K562 (cell line): ENCODE results near the gene GAPDH. TPM values are rescaled to one million over a fixed set of nuclear protein-coding genes. Genes with fewer than 3 reads are reported as not detected.

ENCODE experiments used
- ATAC-seq: fragments of 200-7000 bp; cut with Tn5 transposase; 3 replicates; pipeline ENCODE4 v1.9.1; 2020; ENCODE audit warnings: moderate library complexity
- BruUV-seq: library from RNA; stranded (reverse); fragments of 400-500 nt; replicated peaks from 2 replicates; lab custom pipeline; 2021; lab: Mats Ljungman, UMichigan
- CTCF ChIA-PET: fragments of 300-600 bp; formaldehyde crosslinking; extraction: SDS; loops from one replicate; lab custom pipeline; 2021; ENCODE audit warnings: low intra/inter-chr PET ratio; lab: Yijun Ruan, JAX
- POLR2A ChIA-PET: fragments of 300-600, 350-650 bp; sonication (Branson Sonifier 250); formaldehyde crosslinking; extraction: SDS; loops from one replicate; lab custom pipeline; 2021; ENCODE audit warnings: antibody characterized with exemption, inconsistent platforms; lab: Yijun Ruan, JAX
- DNase-seq, 4 experiments: peaks; one replicate each; pipeline versions ENCODE4 v3.0.0 to v3.0.0-alpha.2; 2011 to 2018; ENCODE audit warnings: low spot score in 3 of 4, mixed read lengths in 3 of 4; ENCODE audit errors: extremely low read depth in 1 of 4
- FAIRE-seq: peaks from 2 replicates; lab custom pipeline; 2011; peaks lifted over from hg19 to GRCh38; lab: Jason Lieb, UNC
- H2AFZ ChIP-seq: 2 replicates; pipeline ENCODE4 v1.6.0; 2011; ENCODE audit warnings: low read depth, low read length, control low read depth, inconsistent platforms
- H3K27ac ChIP-seq: fragments of 200-600 bp; 3 replicates; pipeline ENCODE4 v1.8.0; 2011; ENCODE audit warnings: low read depth, mild to moderate bottlenecking, control low read depth, inconsistent platforms, low read length, moderate library complexity, mixed read lengths; ENCODE audit errors: extremely low read depth
- H3K27me3 ChIP-seq, 2 experiments: fragments of 300-600 bp in 1 of 2; 2 replicates in 1 of 2; 3 replicates in 1 of 2; pipeline versions ENCODE4 v1.6.0 to v1.8.0; 2011; ENCODE audit warnings: inconsistent platforms in 2 of 2, low read length in 2 of 2, mild to moderate bottlenecking in 1 of 2, mixed read lengths in 1 of 2, moderate library complexity in 1 of 2; ENCODE audit not compliant: control insufficient read depth in 2 of 2, insufficient read depth in 2 of 2
- H3K36me3 ChIP-seq: fragments of 300-600 bp; 3 replicates; pipeline ENCODE4 v1.8.0; 2011; ENCODE audit warnings: mild to moderate bottlenecking, low read length, inconsistent platforms; ENCODE audit not compliant: control insufficient read depth, insufficient read depth
- H3K4me1 ChIP-seq, 2 experiments: fragments of 200-600 bp in 1 of 2; replicated peaks in 1 of 2; 2 replicates in 1 of 2; 3 replicates in 1 of 2; pipeline versions ENCODE4 v1.5.1 to v1.8.0; 2011; ENCODE audit warnings: inconsistent platforms in 2 of 2, low read length in 2 of 2, mild to moderate bottlenecking in 1 of 2, mixed read lengths in 1 of 2, moderate library complexity in 1 of 2; ENCODE audit not compliant: control insufficient read depth in 2 of 2, insufficient read depth in 2 of 2
- H3K4me2 ChIP-seq: 2 replicates; pipeline ENCODE4 v1.6.1; 2011; ENCODE audit warnings: low read length, control low read depth, inconsistent platforms, mixed read lengths; ENCODE audit not compliant: insufficient read depth
- H3K4me3 ChIP-seq: fragments of 200-600 bp; sonication (generic), shearing (Covaris generic); 2 replicates; pipeline ENCODE4 v1.5.1; 2016; ENCODE audit warnings: control low read depth, inconsistent platforms
- H3K79me2 ChIP-seq: fragments of 200-600 bp; 3 replicates; pipeline ENCODE4 v1.8.0; 2011; ENCODE audit warnings: low read length, inconsistent platforms; ENCODE audit not compliant: control insufficient read depth, insufficient read depth
- H3K9ac ChIP-seq, 2 experiments: 2 replicates each; pipeline versions ENCODE4 v1.6.0 to v1.6.1; 2011; ENCODE audit warnings: low read depth in 2 of 2, low read length in 2 of 2, control low read depth in 1 of 2, inconsistent platforms in 1 of 2, mild to moderate bottlenecking in 1 of 2, mixed read lengths in 1 of 2; ENCODE audit not compliant: insufficient read depth in 1 of 2
- H3K9me1 ChIP-seq: one replicate; pipeline ENCODE4 v1.6.0; 2011; ENCODE audit warnings: inconsistent platforms, mild to moderate bottlenecking, low read length, moderate library complexity; ENCODE audit not compliant: control insufficient read depth, insufficient read depth
- H3K9me3 ChIP-seq: replicated peaks from 2 replicates; pipeline ENCODE4 v1.5.1; 2011; ENCODE audit warnings: low read depth, low read length, inconsistent platforms; ENCODE audit not compliant: control insufficient read depth, insufficient read depth
- H4K20me1 ChIP-seq: replicated peaks from 2 replicates; pipeline ENCODE4 v1.6.1; 2011; ENCODE audit warnings: low read length, inconsistent platforms, mixed read lengths; ENCODE audit not compliant: control insufficient read depth, insufficient read depth
- MCM5 ChIP-seq: fragments of 450-650 bp; IDR thresholded peaks from 2 replicates; pipeline ENCODE4 v1.6.1; 2016; ENCODE audit warnings: low read depth
- WGBS: fragments of 100-300 bp; shearing (Covaris generic); methylation state at CpG from one replicate; pipeline ENCODE4 v1.1.6; 2016; ENCODE audit warnings: low coverage, mixed read lengths; ENCODE audit not compliant: insufficient coverage; ENCODE audit errors: missing lambda C conversion rate; 5-methylcytosine and 5-hydroxymethylcytosine counted together
- in situ Hi-C: fragments of 300-500 bp; cut with MboI; formaldehyde crosslinking; loops from 4 replicates; pipeline ENCODE4 v1.15.0; 2018; ENCODE audit warnings: inconsistent platforms, mixed read lengths
- intact Hi-C: fragments of 100-400 bp; cut with micrococcal nuclease; formaldehyde crosslinking; loops from 2 replicates; pipeline ENCODE4 v1.14.2; 2022
- polyA plus RNA-seq, 8 experiments: library from polyadenylated mRNA; depleted of rRNA in 4 of 8; stranded (reverse) in 5 of 8; unstranded in 3 of 8; fragments of >200 nt; fragmentation: Nextera tagmentation in 2 of 8; fragmentation: Illumina TruSeq in 1 of 8; extraction: Ambion mirVana in 2 of 8; extraction: Trizol in 1 of 8; gene quantifications; 2 replicates each; pipeline versions ENCODE4 v1.2.1 to v1.2.3, GENCODE V29; 2011 to 2014; ENCODE audit warnings: inconsistent platforms in 1 of 8, missing spikeins in 1 of 8
- total RNA-seq, 7 experiments: library from RNA; depleted of rRNA in 6 of 7; stranded (reverse); fragments of >200 nt in 6 of 7; fragmentation: Illumina TruSeq in 2 of 7; extraction: Trizol in 2 of 7; gene quantifications; 2 replicates each; pipeline versions ENCODE4 v1.2.1 to v1.2.3, GENCODE V29; 2011 to 2021; ENCODE audit warnings: low replicate concordance in 1 of 7

The GAPDH gene
- total and polyA plus RNA-seq, 9 of the 15 experiments (the other 6 are each of a cell fraction or from before 2014, with no cell fraction given) = 2,206 to 6,793 (median 4,217) TPM

GRCh38 chr12:6553051-6553868 lies 18.9 kb downstream of the GAPDH start:
- no TSS peak for BruUV-seq
- H3K79me2 ChIP-seq = no peaks in the 10 kb centered on the region
- ATAC-seq = no peak

More at GRCh38 chr12:6553051-6553868, 18.9 kb downstream of the GAPDH start:
- ChIA-PET CTCF (interaction anchor here (0.6 kb wide), 1 partner anchor 230 kb away, joined by 3 read pairs; no protein-coding TSS in a partner anchor), POLR2A (interaction anchor here (0.6 to 1.1 kb wide), 6 partner anchors 8 to 329 kb away, joined by 3 to 10 read pairs (median 3); partner anchors contain the start of gene NOP2)
- intact Hi-C loops (loop anchor here (5.0 to 10.0 kb wide), 2 partner anchors 134 to 272 kb away; partner anchors contain the start of genes GPR162, P3H3 and ZNF384), in situ Hi-C loops (no loop called here)
- no peak for DNase-seq
- no peak overlapping the region for H3K27ac ChIP-seq
- H3K4me1 ChIP-seq = peaks cover 3 to 43% of the 10 kb centered on the region in 2 experiments; a peak in 4 of 5 replicates
- H2AFZ ChIP-seq = no peak overlapping the region
- no peak overlapping the region for H3K9ac ChIP-seq
- no peaks in the 10 kb centered on the region for H4K20me1 ChIP-seq
- no peaks in the 10 kb centered on the region for H3K9me3 ChIP-seq
- no peaks in the 10 kb centered on the region for H3K9me1 ChIP-seq
- no peak for TF ChIP-seq MCM5
- peak; percentile 23 for FAIRE-seq
- H3K27me3 ChIP-seq = no peaks in the 10 kb centered on the region
- peaks cover 16% of the 10 kb centered on the region; the same call in 2 of the 3 replicates for H3K36me3 ChIP-seq
- no peak overlapping the region for H3K4me3 ChIP-seq
- no peak overlapping the region for H3K4me2 ChIP-seq
- WGBS = 67% methylated on average over 12 of the region's 15 CpGs
